Lung (tissue), 12 donors: ENCODE data around the gene SEZ6L. TPM values are rescaled to one million over a fixed set of nuclear protein-coding genes. Genes with fewer than 3 reads are reported as not detected.

Experiments
- ATAC-seq: fragments of 200-7000 bp; cut with Tn5 transposase; one replicate; pipeline ENCODE4 v1.9.1; 2020; ENCODE audit warnings: moderate number of reproducible peaks; ENCODE audit not compliant: insufficient read depth, low FRiP score
- DNase-seq, 3 donors: peaks; one replicate each; pipeline ENCODE4 v3.0.0-alpha.2; 2013 to 2017
- H3K27ac ChIP-seq, 2 donors: one replicate each; pipeline ENCODE4 v1.5.1; 2013; ENCODE audit warnings: mild to moderate bottlenecking in 2 of 2, moderate library complexity in 2 of 2, control low read depth in 1 of 2, inconsistent platforms in 1 of 2, low read depth in 1 of 2, low read length in 1 of 2
- H3K27me3 ChIP-seq, 3 donors: one replicate each; pipeline ENCODE4 v1.5.1; 2013; ENCODE audit warnings: low read length in 2 of 3; ENCODE audit not compliant: control insufficient read depth in 3 of 3, insufficient read depth in 3 of 3
- H3K36me3 ChIP-seq, 4 donors: one replicate each; pipeline ENCODE4 v1.5.1; 2013; ENCODE audit warnings: low read length in 4 of 4, mild to moderate bottlenecking in 1 of 4, moderate library complexity in 1 of 4; ENCODE audit not compliant: control insufficient read depth in 4 of 4, insufficient read depth in 4 of 4
- H3K4me1 ChIP-seq, 5 donors: one replicate each; pipeline ENCODE4 v1.5.1; 2013; ENCODE audit warnings: low read length in 5 of 5, mild to moderate bottlenecking in 2 of 5, moderate library complexity in 1 of 5; ENCODE audit not compliant: control insufficient read depth in 5 of 5, insufficient read depth in 5 of 5
- H3K4me3 ChIP-seq: one replicate; pipeline ENCODE4 v1.5.1; 2013; ENCODE audit warnings: mild to moderate bottlenecking, control low read depth, moderate library complexity
- H3K9ac ChIP-seq, 2 donors: one replicate each; pipeline ENCODE4 v1.5.1; 2013; ENCODE audit warnings: low read length in 2 of 2, control low read depth in 1 of 2; ENCODE audit not compliant: insufficient read depth in 1 of 2
- H3K9me3 ChIP-seq, 4 donors: one replicate each; pipeline ENCODE4 v1.5.1; 2013; ENCODE audit warnings: low read length in 3 of 4, mild to moderate bottlenecking in 1 of 4, moderate library complexity in 1 of 4; ENCODE audit not compliant: control insufficient read depth in 4 of 4, insufficient read depth in 3 of 4
- CTCF ChIP-seq: IDR thresholded peaks from 2 replicates; pipeline ENCODE4 v1.5.1; 2012; ENCODE audit warnings: mild to moderate bottlenecking; ENCODE audit errors: control extremely low read depth, extremely low read depth
- WGBS, 2 donors: extraction: QIAGEN DNeasy Blood & Tissue Kit; methylation state at CpG; one replicate each; pipeline ENCODE4 v1.1.7; 2013; 5-methylcytosine and 5-hydroxymethylcytosine counted together
- polyA plus RNA-seq, 2 donors: library from polyadenylated mRNA; stranded (reverse); fragments of 200-250 nt; gene quantifications; one replicate each; pipeline ENCODE4 v1.2.1, GENCODE V29; 2013
- total RNA-seq, 2 donors: library from RNA; depleted of rRNA in 1 of 2; stranded (reverse); fragments of >200 nt in 1 of 2; gene quantifications; one replicate each; pipeline ENCODE4 v1.2.1, GENCODE V29; 2014 to 2021
- donor health status: control.
- donor health status: control.
- donor health status: Bipolar disorder and iron deficiency.
- donor health status: healthy.
- donor health status: DM: yes; HTN: yes; CAD: no.

SEZ6L gene
- total and polyA plus RNA-seq, 4 donors: 0.02 to 0.46 (median 0.08) TPM

GRCh38 chr22:26364066-26365015 is 195.1 kb downstream of the SEZ6L start:
- 40 to 43% methylated on average over 12 of the region's 12 CpGs for WGBS, 2 donors
- H3K4me1 ChIP-seq: peaks cover 0 to 3% (median 0%) of the 10 kb centered on the region in 5 donors
- peak; percentile 58 for TF ChIP-seq CTCF
- H3K4me3 ChIP-seq: no peak overlapping the region
- ATAC-seq (peak; percentile 83), DNase-seq (peak; percentile 66 to 80 (median 75))
- no peaks in the 10 kb centered on the region for H3K9me3 ChIP-seq
- H3K27ac ChIP-seq: no peak overlapping the region
- no peaks in the 10 kb centered on the region for H3K27me3 ChIP-seq
- H3K36me3 ChIP-seq: no peaks in the 10 kb centered on the region
- H3K9ac ChIP-seq: no peak overlapping the region

DNA sequence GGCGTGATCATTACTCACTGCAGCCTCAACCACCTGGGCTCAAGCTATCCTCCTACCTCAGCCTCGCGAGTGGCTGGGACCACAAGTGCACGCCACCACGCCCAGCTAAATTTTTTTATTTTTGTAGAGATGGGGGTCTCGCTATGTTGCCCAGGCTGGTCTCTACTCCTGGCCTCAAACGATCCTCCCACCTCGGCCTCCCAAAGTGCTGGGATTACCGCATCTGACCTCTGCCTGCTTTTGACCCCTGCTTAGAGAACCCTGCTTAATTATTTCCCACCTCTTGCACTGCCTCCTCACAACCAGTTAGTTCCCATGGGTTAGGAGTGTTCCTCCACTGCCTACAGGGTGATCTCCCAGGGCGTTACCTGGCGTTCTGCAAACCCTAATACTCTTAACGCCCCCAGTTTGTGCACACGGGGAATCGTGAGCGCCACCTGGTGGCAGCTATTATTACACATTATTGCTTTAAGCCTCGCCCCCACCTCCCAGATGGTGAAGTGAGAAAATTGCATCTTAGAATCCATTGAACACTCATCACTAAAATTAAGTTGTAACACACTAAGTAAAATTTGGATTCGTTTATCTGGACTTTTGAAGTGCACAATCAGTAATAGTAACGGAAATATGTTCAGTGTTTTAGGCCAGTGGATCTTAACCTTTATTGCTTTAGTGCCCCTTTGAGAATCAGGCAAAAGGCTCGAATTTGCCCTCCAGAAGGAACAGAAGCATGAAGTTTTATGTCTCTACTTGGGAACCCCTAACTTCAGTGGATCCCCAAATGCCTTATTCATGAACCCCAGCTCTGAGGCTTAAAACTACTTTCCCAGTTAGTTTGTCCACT is 198.4 kb downstream of the SEZ6L start:
- Histone ChIP-seq H3K9ac (no peak overlapping the region), H3K27me3 (no peaks in the 10 kb centered on the region), H3K9me3 (no peaks in the 10 kb centered on the region), H3K4me1 (no peaks in the 10 kb centered on the region), H3K27ac (no peak overlapping the region), H3K4me3 (no peak overlapping the region), H3K36me3 (no peaks in the 10 kb centered on the region)
- 44 to 49% methylated on average over 19 of the region's 19 CpGs for WGBS, 2 donors
- DNase-seq (peak; percentile 24 to 35 (median 34)), ATAC-seq (no peak)
- TF ChIP-seq CTCF: peak; percentile 52

DNA sequence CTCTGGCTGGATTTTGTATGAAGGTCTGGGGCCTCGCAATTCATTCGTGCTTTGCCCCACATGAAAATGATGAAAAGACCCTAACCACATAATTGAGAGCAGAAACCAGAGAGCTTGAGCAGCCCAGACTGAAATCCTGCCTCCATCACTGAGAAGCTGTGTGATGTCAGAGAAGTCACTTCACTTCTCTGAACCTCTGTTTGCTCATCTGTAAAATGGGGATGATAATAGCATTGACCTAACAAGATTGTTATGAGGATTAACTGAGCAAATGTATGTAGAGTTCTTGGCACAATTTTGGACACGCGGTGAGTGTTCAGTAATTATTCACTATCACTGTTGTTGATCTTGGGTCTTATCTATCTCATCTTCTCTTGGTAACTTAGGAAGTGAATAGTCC is 203.6 kb downstream of the SEZ6L start:
- DNase-seq (no peak), ATAC-seq (no peak)
- H3K4me1 ChIP-seq: no peaks in the 10 kb centered on the region
- H3K27me3 ChIP-seq: peaks cover 3 to 5% (median 4%) of the 10 kb centered on the region in 3 donors
- WGBS, 2 donors: 84 to 95% methylated on average over 4 of the region's 4 CpGs
- H3K4me3 ChIP-seq: no peak overlapping the region
- no peaks in the 10 kb centered on the region for H3K36me3 ChIP-seq
- H3K9ac ChIP-seq: no peak overlapping the region
- H3K27ac ChIP-seq: no peak overlapping the region
- peaks cover 0 to 2% (median 0%) of the 10 kb centered on the region in 4 donors for H3K9me3 ChIP-seq
- TF ChIP-seq CTCF: no peak
